ENCODE results near the gene PKDREJ.

GRCh38 chr22:46226577-46226976 is 36.6 kb downstream of the PKDREJ start:
- no peak for TF ChIP-seq CTCF (IDR thresholded peaks at IDR 0.05)
- TF ChIP-seq TAF1 (IDR thresholded peaks at IDR 0.05; ENCODE audit: borderline replicate concordance, low read depth, low read length) = no peak
- no peak for TF ChIP-seq GABPA (IDR thresholded peaks at IDR 0.05; ENCODE audit: low read depth)
- TF ChIP-seq PBX3 (IDR thresholded peaks at IDR 0.05) = no peak
- no peak for TF ChIP-seq EP300 (IDR thresholded peaks at IDR 0.05; ENCODE audit: borderline replicate concordance in 1 of 2, low read depth in 1 of 2, low read length in 1 of 2)
- no peak for TF ChIP-seq EZH2phosphoT487 (IDR thresholded peaks at IDR 0.05; ENCODE audit: borderline replicate concordance, low read depth)
- no peak for TF ChIP-seq NFIC (IDR thresholded peaks at IDR 0.05; ENCODE audit: borderline replicate concordance)
- TF ChIP-seq SIN3A (IDR thresholded peaks at IDR 0.05; ENCODE audit: borderline replicate concordance, low read depth, low read length) = no peak
- no peak for TF ChIP-seq MEF2A (IDR thresholded peaks at IDR 0.05; ENCODE audit: borderline replicate concordance, low read depth)
- no peak for TF ChIP-seq POLR2AphosphoS5 (IDR thresholded peaks at IDR 0.05; ENCODE audit: low read depth, low read length)
- TF ChIP-seq REST (IDR thresholded peaks at IDR 0.05; ENCODE audit: low read depth, low read length) = no peak
